DMS 273 treated with DMSO at 0.1 percent for 48 hours (cell line): Measurements from ENCODE around the gene NPHP4.

ENCODE experiments used
- DNase-seq: peaks from one replicate; lab custom pipeline; 2025; lab: John Stamatoyannopoulos, UW

The NPHP4 gene

DNA sequence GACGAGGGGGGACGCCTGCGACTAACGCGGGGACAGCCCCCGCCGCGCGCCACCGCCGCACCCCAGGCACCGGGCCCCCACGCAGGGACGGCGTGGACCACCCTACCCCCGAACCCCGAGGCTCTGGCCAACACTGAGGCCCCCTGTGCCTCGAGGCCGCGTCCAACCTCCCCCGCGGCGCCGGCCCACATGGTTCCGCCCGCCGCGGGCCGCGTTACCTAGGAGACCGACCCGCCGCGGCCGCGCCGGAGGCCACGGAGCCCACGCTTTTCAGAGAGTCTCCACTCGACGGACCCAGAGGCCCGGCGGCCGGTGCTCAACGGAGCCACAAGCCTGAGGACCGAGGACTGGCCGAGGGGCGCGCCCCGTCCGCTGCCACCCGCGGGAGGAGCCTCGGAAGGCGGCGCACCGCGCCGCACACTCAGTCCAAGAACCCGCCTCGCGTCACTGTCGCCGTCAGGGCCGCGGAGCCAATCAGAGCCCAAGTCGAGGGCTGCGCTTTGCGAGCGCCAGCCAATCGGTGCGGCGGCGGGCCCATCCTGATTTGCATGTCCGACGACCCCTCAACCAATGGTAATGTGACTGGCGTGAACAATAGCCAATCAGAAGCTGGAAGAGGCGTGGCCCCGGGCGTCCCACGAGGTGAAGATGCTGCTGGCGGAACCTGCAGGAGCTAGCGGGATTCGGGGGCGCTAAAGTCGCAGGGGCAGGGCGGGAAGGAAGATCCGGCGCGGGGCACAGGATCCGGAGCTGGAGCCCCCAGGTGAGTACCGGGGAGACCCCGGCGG, at the start of gene NPHP4:
Gene NPHP4, minus strand, starts transcription at position 400 of the 788 bp plus-strand sequence. CDS start 6,136 bp downstream, outside the sequence.
- peak; percentile 98 for DNase-seq

- DNase-seq, result no peak
Measured at GRCh38 chr1:6041432-6042062, 49.3 kb upstream of the NPHP4 start.

DNA sequence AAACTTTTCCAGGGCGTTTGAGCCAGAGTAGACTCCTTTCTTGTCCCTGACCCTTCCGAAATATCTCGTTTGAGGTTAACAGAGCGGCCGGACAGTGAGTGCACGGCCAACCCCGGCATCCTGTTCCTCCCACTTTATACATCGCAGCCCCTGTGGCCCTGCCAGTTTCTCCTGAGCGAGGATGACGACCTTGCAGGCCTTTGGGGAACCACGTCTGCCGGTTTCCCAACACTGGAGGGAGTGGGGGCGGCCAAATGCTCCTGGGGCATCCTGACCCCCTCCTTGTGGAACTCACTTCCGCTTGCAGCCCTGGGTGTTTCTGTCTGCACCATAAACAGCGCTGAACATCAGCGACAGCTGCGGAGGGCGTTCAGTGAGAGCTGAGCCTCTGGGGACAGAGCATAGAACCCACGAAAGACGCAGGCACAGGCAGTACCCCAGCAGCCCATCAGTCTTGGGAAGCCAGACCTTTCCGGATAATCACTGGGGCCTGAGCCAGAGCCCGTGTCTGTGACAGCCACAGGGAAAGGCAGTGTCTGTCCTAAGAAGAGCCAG, 48.7 kb upstream of the NPHP4 start:
- DNase-seq, result no peak

DNA sequence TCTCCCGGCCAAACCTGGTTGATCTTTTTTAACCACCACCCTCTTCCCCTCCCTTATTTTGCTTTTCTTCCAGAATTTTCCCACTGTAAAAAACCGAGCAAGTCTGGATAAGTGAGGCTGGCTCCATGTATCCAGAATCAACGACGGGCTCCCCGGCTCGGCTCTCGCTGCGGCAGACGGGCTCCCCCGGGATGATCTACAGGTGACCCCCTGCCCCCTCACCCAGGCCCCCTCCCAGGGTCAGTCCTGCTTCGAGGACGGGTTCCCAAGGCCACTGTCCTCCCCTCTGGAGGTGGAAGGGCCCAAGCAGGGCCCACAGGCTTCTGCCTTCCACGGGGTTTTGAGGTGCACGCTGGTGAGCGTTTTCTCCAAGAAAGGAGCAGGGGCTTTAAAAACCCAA, 48.2 kb upstream of the NPHP4 start:
- DNase-seq, result no peak

- DNase-seq, result no peak
Measured at GRCh38 chr1:6039031-6039430, 46.8 kb upstream of the NPHP4 start.

- DNase-seq, result no peak
Measured at GRCh38 chr1:6038603-6039002, 46.4 kb upstream of the NPHP4 start.

- no peak for DNase-seq
Measured at GRCh38 chr1:6037338-6037762, 45.1 kb upstream of the NPHP4 start.

DNA sequence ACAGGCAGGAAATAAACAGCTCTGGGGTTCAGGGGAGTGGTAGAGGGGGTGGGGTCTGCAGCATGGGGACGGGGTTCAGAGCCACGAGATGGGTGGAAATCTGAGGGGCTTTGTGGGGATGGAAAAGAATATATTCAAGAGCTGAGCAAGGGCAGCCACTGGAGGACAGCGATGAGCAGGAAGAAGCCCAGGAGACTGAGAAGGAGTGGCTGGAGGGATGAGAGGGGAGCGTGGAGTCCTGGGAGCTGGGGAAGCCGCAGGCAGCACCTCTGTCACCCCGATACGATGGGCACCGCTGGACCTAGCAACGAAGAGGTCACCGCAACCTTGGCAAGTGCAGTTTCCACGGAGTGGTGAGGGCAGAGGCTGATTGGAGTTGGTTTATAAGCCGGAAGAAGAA, 43.5 kb upstream of the NPHP4 start:
- DNase-seq, result no peak

- DNase-seq, result no peak
Measured at GRCh38 chr1:6035303-6035702, 43.1 kb upstream of the NPHP4 start.

DNA sequence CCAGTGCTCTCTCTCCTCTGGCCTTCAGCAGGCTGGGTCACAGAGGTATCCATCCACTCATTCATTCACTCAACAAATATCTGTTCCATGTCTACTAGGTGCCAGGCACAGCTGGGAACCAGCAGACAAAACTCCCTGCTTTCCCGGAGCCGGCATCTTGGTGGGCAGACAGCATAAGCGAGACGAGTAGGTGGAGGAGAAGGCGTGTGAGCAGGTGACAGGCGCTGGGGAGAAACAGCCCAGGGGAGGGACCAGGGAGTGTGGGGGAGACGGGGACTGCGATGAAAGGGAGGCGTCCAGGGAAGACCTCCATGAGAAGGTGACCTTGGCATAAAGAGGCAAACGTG, 42.5 kb upstream of the NPHP4 start:
- no peak for DNase-seq

GRCh38 chr1:6033986-6034749, 41.9 kb upstream of the NPHP4 start:
- no peak for DNase-seq

DNA sequence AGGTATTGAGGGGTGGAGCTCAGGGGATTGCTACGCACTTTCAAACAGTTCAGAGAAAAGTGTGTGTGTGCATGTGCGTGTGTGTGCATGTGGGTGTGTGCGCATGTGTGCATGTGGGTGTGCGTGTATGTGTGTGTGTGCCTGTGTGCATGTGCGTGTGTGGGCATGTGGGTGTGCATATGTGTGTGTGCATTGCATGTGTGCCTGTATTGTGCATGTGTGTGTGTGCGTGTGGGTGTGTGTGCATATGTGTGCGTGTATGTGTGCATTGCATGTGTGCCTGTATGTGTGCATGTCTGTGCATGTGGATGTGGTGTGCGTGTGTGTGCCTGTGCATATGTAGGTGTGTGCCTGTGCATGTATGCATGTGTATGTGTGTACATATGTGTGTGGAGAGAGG, 40.9 kb upstream of the NPHP4 start:
- DNase-seq, result no peak

GRCh38 chr1:6030547-6031261, 38.5 kb upstream of the NPHP4 start:
- DNase-seq, result no peak

DNA sequence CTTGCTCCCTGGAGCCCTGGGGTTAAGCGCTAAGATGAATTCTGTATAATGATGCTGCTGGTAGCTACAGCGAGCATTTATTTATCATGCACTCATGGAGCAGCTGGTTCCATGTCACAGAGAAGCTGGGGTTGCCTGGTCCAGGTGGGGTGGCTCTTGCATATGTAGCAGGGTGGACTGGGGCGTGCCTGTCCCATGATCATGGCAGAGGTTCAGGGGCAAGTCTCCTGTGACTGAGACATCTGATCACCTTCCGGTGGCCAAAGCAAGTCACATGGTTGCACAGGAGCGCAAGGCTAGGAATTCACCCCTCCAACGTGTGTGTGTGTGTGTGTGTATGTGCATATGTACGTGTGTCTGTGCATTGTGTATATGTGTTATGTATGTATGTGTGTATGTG, 37.9 kb upstream of the NPHP4 start:
- DNase-seq, result no peak

DNA sequence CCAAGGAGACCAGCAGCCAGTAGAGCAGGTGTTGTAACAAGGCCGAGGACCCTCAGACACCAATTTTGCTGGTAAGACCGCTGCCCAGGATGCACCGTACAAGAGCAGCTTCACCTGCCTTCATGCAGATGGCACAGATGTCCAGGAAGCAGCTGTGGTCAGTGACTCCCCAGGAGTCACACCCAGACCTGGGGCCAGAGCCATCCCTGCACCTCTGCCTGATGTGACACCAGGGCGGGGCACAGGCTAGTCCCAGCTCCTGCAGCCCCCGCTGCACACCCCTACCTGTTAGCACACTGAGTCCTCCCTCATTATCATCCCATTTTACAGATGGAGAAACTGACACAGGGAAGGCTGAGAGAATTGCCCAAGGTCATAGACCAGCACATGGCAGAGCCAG, 37.1 kb upstream of the NPHP4 start:
- no peak for DNase-seq

GRCh38 chr1:6028042-6028850, 36.0 kb upstream of the NPHP4 start:
- no peak for DNase-seq

- DNase-seq, result no peak
Measured at GRCh38 chr1:6027591-6027990, 35.4 kb upstream of the NPHP4 start.

DNA sequence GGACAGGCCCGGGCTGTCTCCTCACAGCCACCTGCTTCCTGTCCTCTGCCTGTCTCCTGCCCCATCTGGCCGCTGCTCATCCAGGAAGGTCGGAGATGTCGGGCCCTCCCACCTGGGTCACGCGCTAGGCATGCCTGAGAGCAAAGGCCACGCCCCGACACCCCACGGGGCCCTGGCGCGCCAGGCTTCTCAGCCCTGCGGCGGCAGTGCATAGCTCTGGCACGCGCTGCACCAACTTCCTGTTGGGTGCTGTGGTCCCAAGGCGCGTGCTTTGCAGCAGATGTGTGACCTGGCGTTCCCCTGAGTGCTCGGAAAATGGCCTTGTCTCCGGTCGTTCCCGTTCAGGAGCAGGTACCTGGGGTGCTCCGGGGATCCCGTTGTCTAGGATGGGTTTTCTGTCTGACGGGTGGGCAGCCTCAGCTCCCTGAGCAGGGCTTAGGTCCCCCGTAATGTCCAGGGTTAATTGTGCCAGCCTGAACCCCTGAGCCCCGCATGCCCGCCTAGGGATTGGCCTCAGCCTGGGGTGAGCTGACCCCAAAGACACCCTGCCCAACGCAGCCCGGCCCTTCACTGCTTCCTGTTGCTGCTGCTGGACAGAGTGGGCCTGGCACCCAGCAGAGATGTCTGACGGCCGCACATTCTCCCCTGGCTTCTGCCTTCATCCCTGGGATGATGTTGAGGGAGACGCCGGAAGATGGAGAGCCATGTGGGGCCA, 34.0 kb upstream of the NPHP4 start:
- DNase-seq, result peak; percentile 67

- no peak for DNase-seq
Measured at GRCh38 chr1:6025269-6026094, 33.3 kb upstream of the NPHP4 start.

GRCh38 chr1:6024376-6024775, 32.2 kb upstream of the NPHP4 start:
- no peak for DNase-seq
